K562 (cell line): ENCODE data around the gene AFG1L. TPM values are rescaled to one million over a fixed set of nuclear protein-coding genes. Genes with fewer than 3 reads are reported as not detected.

ENCODE experiments used
- ATAC-seq: fragments of 200-7000 bp; cut with Tn5 transposase; 3 replicates; pipeline ENCODE4 v1.9.1; 2020; ENCODE audit warnings: moderate library complexity
- BruUV-seq: library from RNA; stranded (reverse); fragments of 400-500 nt; replicated peaks from 2 replicates; lab custom pipeline; 2021; lab: Mats Ljungman, UMichigan
- CTCF ChIA-PET: fragments of 300-600 bp; formaldehyde crosslinking; extraction: SDS; loops from one replicate; lab custom pipeline; 2021; ENCODE audit warnings: low intra/inter-chr PET ratio; lab: Yijun Ruan, JAX
- POLR2A ChIA-PET: fragments of 300-600, 350-650 bp; sonication (Branson Sonifier 250); formaldehyde crosslinking; extraction: SDS; loops from one replicate; lab custom pipeline; 2021; ENCODE audit warnings: antibody characterized with exemption, inconsistent platforms; lab: Yijun Ruan, JAX
- DNase-seq, 4 experiments: peaks; one replicate each; pipeline versions ENCODE4 v3.0.0 to v3.0.0-alpha.2; 2011 to 2018; ENCODE audit warnings: low spot score in 3 of 4, mixed read lengths in 3 of 4; ENCODE audit errors: extremely low read depth in 1 of 4
- FAIRE-seq: peaks from 2 replicates; lab custom pipeline; 2011; peaks lifted over from hg19 to GRCh38; lab: Jason Lieb, UNC
- H2AFZ ChIP-seq: 2 replicates; pipeline ENCODE4 v1.6.0; 2011; ENCODE audit warnings: low read depth, low read length, control low read depth, inconsistent platforms
- H3K27ac ChIP-seq: fragments of 200-600 bp; 3 replicates; pipeline ENCODE4 v1.8.0; 2011; ENCODE audit warnings: low read depth, mild to moderate bottlenecking, control low read depth, inconsistent platforms, low read length, moderate library complexity, mixed read lengths; ENCODE audit errors: extremely low read depth
- H3K27me3 ChIP-seq, 2 experiments: fragments of 300-600 bp in 1 of 2; 2 replicates in 1 of 2; 3 replicates in 1 of 2; pipeline versions ENCODE4 v1.6.0 to v1.8.0; 2011; ENCODE audit warnings: inconsistent platforms in 2 of 2, low read length in 2 of 2, mild to moderate bottlenecking in 1 of 2, mixed read lengths in 1 of 2, moderate library complexity in 1 of 2; ENCODE audit not compliant: control insufficient read depth in 2 of 2, insufficient read depth in 2 of 2
- H3K36me3 ChIP-seq: fragments of 300-600 bp; 3 replicates; pipeline ENCODE4 v1.8.0; 2011; ENCODE audit warnings: mild to moderate bottlenecking, low read length, inconsistent platforms; ENCODE audit not compliant: control insufficient read depth, insufficient read depth
- H3K4me1 ChIP-seq, 2 experiments: fragments of 200-600 bp in 1 of 2; replicated peaks in 1 of 2; 2 replicates in 1 of 2; 3 replicates in 1 of 2; pipeline versions ENCODE4 v1.5.1 to v1.8.0; 2011; ENCODE audit warnings: inconsistent platforms in 2 of 2, low read length in 2 of 2, mild to moderate bottlenecking in 1 of 2, mixed read lengths in 1 of 2, moderate library complexity in 1 of 2; ENCODE audit not compliant: control insufficient read depth in 2 of 2, insufficient read depth in 2 of 2
- H3K4me2 ChIP-seq: 2 replicates; pipeline ENCODE4 v1.6.1; 2011; ENCODE audit warnings: low read length, control low read depth, inconsistent platforms, mixed read lengths; ENCODE audit not compliant: insufficient read depth
- H3K4me3 ChIP-seq: fragments of 200-600 bp; sonication (generic), shearing (Covaris generic); 2 replicates; pipeline ENCODE4 v1.5.1; 2016; ENCODE audit warnings: control low read depth, inconsistent platforms
- H3K79me2 ChIP-seq: fragments of 200-600 bp; 3 replicates; pipeline ENCODE4 v1.8.0; 2011; ENCODE audit warnings: low read length, inconsistent platforms; ENCODE audit not compliant: control insufficient read depth, insufficient read depth
- H3K9ac ChIP-seq, 2 experiments: 2 replicates each; pipeline versions ENCODE4 v1.6.0 to v1.6.1; 2011; ENCODE audit warnings: low read depth in 2 of 2, low read length in 2 of 2, control low read depth in 1 of 2, inconsistent platforms in 1 of 2, mild to moderate bottlenecking in 1 of 2, mixed read lengths in 1 of 2; ENCODE audit not compliant: insufficient read depth in 1 of 2
- H3K9me1 ChIP-seq: one replicate; pipeline ENCODE4 v1.6.0; 2011; ENCODE audit warnings: inconsistent platforms, mild to moderate bottlenecking, low read length, moderate library complexity; ENCODE audit not compliant: control insufficient read depth, insufficient read depth
- H3K9me3 ChIP-seq: replicated peaks from 2 replicates; pipeline ENCODE4 v1.5.1; 2011; ENCODE audit warnings: low read depth, low read length, inconsistent platforms; ENCODE audit not compliant: control insufficient read depth, insufficient read depth
- H4K20me1 ChIP-seq: replicated peaks from 2 replicates; pipeline ENCODE4 v1.6.1; 2011; ENCODE audit warnings: low read length, inconsistent platforms, mixed read lengths; ENCODE audit not compliant: control insufficient read depth, insufficient read depth
- BCOR ChIP-seq: fragments of 450-650 bp; IDR thresholded peaks from 2 replicates; pipeline ENCODE4 v1.6.1; 2016
- FOXJ2 ChIP-seq: fragments of 200-800 bp; sonication (Bioruptor generic); IDR thresholded peaks from 2 replicates; pipeline ENCODE4 v1.6.1; 2016; ENCODE audit warnings: missing genetic modification characterization, missing compliant biosample characterization
- KAT2B ChIP-seq: IDR thresholded peaks from one replicate; pipeline ENCODE4 v1.6.1; 2012; ENCODE audit warnings: low read depth, mild to moderate bottlenecking, control low read depth, inconsistent platforms, low read length, moderate library complexity
- MYC ChIP-seq, 2 experiments: fragments of 250-450 bp in 1 of 2; sonication (Bioruptor Pico) in 1 of 2; IDR thresholded peaks; 2 replicates each; pipeline versions ENCODE4 v1.5.1 to v1.6.1; 2012 to 2021; ENCODE audit warnings: low read depth in 2 of 2, borderline replicate concordance in 1 of 2, improper control_type of control experiment in 1 of 2, low read length in 1 of 2, mild to moderate bottlenecking in 1 of 2, moderate library complexity in 1 of 2
- POLR2AphosphoS2 ChIP-seq: IDR thresholded peaks from 2 replicates; pipeline ENCODE4 v1.6.1; 2012; ENCODE audit warnings: low read length, improper control_type of control experiment
- SMAD1 ChIP-seq: fragments of 150-350 bp; IDR thresholded peaks from 2 replicates; pipeline ENCODE4 v1.6.1; 2014; ENCODE audit warnings: low read length, low read depth; ENCODE audit not compliant: partially characterized antibody
- SREBF1 ChIP-seq: fragments of 150-350 bp; IDR thresholded peaks from 2 replicates; pipeline ENCODE4 v1.6.1; 2014; ENCODE audit warnings: antibody characterized with exemption, low read depth, low read length, borderline replicate concordance
- TAF1 ChIP-seq: IDR thresholded peaks from 2 replicates; pipeline ENCODE4 v1.6.1; 2011; ENCODE audit warnings: mild to moderate bottlenecking, low read length, moderate library complexity; ENCODE audit not compliant: insufficient read depth, control insufficient read depth, severe bottlenecking; ENCODE audit errors: extremely low read depth
- ZBTB40 ChIP-seq, 2 experiments: fragments of 450-650 bp in 1 of 2; sonication (generic) in 1 of 2; formaldehyde crosslinking in 1 of 2; IDR thresholded peaks; 2 replicates each; pipeline versions ENCODE4 v1.7.1 to v1.9.0; 2016 to 2022; ENCODE audit warnings: inconsistent platforms in 1 of 2, mild to moderate bottlenecking in 1 of 2, missing genetic modification reagents in 1 of 2
- ZNF507 ChIP-seq: conservative IDR thresholded peaks from 2 replicates; pipeline ENCODE4 v1.6.1; 2017; ENCODE audit warnings: missing genetic modification characterization, missing compliant biosample characterization
- ZZZ3 ChIP-seq: fragments of 450-650 bp; IDR thresholded peaks from 2 replicates; pipeline ENCODE4 v1.6.1; 2016; ENCODE audit warnings: antibody characterized with exemption, mild to moderate bottlenecking, moderate library complexity
- WGBS: fragments of 100-300 bp; shearing (Covaris generic); methylation state at CpG from one replicate; pipeline ENCODE4 v1.1.6; 2016; ENCODE audit warnings: low coverage, mixed read lengths; ENCODE audit not compliant: insufficient coverage; ENCODE audit errors: missing lambda C conversion rate; 5-methylcytosine and 5-hydroxymethylcytosine counted together
- in situ Hi-C: fragments of 300-500 bp; cut with MboI; formaldehyde crosslinking; loops from 4 replicates; pipeline ENCODE4 v1.15.0; 2018; ENCODE audit warnings: inconsistent platforms, mixed read lengths
- intact Hi-C: fragments of 100-400 bp; cut with micrococcal nuclease; formaldehyde crosslinking; loops from 2 replicates; pipeline ENCODE4 v1.14.2; 2022
- polyA plus RNA-seq, 8 experiments: library from polyadenylated mRNA; depleted of rRNA in 4 of 8; stranded (reverse) in 5 of 8; unstranded in 3 of 8; fragments of >200 nt; fragmentation: Nextera tagmentation in 2 of 8; fragmentation: Illumina TruSeq in 1 of 8; extraction: Ambion mirVana in 2 of 8; extraction: Trizol in 1 of 8; gene quantifications; 2 replicates each; pipeline versions ENCODE4 v1.2.1 to v1.2.3, GENCODE V29; 2011 to 2014; ENCODE audit warnings: inconsistent platforms in 1 of 8, missing spikeins in 1 of 8
- total RNA-seq, 7 experiments: library from RNA; depleted of rRNA in 6 of 7; stranded (reverse); fragments of >200 nt in 6 of 7; fragmentation: Illumina TruSeq in 2 of 7; extraction: Trizol in 2 of 7; gene quantifications; 2 replicates each; pipeline versions ENCODE4 v1.2.1 to v1.2.3, GENCODE V29; 2011 to 2021; ENCODE audit warnings: low replicate concordance in 1 of 7
- TF ChIP-seq, protein P1 (sequence below), 2 experiments: fragments of 450-650 bp; conservative IDR thresholded peaks; 2 replicates each; pipeline ENCODE4 v1.6.1; 2017; ENCODE audit warnings: mild to moderate bottlenecking in 2 of 2, moderate library complexity in 2 of 2

Gene AFG1L
- total and polyA plus RNA-seq, 9 of the 15 experiments (the other 6 are each of a cell fraction or from before 2014, with no cell fraction given) = 2.2 to 15.5 (median 5.8) TPM

DNA sequence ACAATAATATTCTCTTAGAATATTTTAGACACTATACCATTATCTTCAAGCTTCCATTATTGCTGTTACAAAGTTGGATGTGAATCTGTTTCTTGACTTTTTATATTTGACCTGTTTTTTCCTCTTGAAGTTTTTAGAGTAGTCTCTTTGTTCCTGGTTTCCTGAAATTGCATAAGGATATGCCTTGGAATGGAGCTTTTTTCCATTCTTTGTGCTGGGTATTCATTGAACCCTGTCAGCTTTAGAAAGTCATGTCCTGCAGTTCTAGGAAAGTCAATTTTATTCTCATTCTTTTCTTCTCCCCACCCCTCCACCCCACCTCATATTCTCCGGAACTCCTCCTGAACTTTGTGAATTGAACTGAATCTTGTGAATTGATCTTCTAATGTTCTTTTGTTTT is 173.5 kb downstream of the AFG1L start:
- no peaks in the 10 kb centered on the region for H3K27me3 ChIP-seq
- 67% methylated on average over 1 of the region's 1 CpG for WGBS
- no peaks in the 10 kb centered on the region; a peak in 1 of 5 replicates for H3K4me1 ChIP-seq
- no peak for ATAC-seq
- no peak overlapping the region for H3K4me2 ChIP-seq
- H3K79me2 ChIP-seq = no peaks in the 10 kb centered on the region
- H3K9me3 ChIP-seq = no peaks in the 10 kb centered on the region
- H3K36me3 ChIP-seq = no peaks in the 10 kb centered on the region
- in situ Hi-C loops = no loop called here
- ChIA-PET CTCF (no interaction called here), POLR2A (interaction anchor here (1.2 kb wide), 1 partner anchor 23 kb away, joined by 3 read pairs; no protein-coding TSS in a partner anchor)
- no TSS peak for BruUV-seq
- no peaks in the 10 kb centered on the region for H4K20me1 ChIP-seq
- H3K27ac ChIP-seq = no peak overlapping the region
- DNase-seq = no peak
- no peak overlapping the region for H3K4me3 ChIP-seq
- intact Hi-C loops = no loop called here
- H2AFZ ChIP-seq = no peak overlapping the region
- no peaks in the 10 kb centered on the region for H3K9me1 ChIP-seq
- FAIRE-seq = no peak
- H3K9ac ChIP-seq = no peak overlapping the region
- no peak for TF ChIP-seq ZZZ3
- TF ChIP-seq, protein P1, sequence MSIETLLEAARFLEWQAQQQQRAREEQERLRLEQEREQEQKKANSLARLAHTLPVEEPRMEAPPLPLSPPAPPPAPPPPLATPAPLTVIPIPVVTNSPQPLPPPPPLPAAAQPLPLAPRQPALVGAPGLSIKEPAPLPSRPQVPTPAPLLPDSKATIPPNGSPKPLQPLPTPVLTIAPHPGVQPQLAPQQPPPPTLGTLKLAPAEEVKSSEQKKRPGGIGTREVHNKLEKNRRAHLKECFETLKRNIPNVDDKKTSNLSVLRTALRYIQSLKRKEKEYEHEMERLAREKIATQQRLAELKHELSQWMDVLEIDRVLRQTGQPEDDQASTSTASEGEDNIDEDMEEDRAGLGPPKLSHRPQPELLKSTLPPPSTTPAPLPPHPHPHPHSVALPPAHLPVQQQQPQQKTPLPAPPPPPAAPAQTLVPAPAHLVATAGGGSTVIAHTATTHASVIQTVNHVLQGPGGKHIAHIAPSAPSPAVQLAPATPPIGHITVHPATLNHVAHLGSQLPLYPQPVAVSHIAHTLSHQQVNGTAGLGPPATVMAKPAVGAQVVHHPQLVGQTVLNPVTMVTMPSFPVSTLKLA (conservative IDR thresholded peaks at IDR 0.05) = no peak
- no peak for TF ChIP-seq POLR2AphosphoS2
- TF ChIP-seq KAT2B = no peak
- TF ChIP-seq BCOR = no peak
- no peak for TF ChIP-seq MYC (IDR thresholded peaks at IDR 0.05; ENCODE audit: low read depth, low read length)
- TF ChIP-seq MYC (CRISPR knock-in tag; IDR thresholded peaks at IDR 0.05; ENCODE audit: borderline replicate concordance, low read depth) = no peak
- TF ChIP-seq SMAD1 = no peak
- no peak for TF ChIP-seq ZBTB40 (IDR thresholded peaks at IDR 0.05)
- TF ChIP-seq ZBTB40 (CRISPR knock-in tag; IDR thresholded peaks at IDR 0.05) = no peak
- TF ChIP-seq TAF1 = no peak
- no peak for TF ChIP-seq ZNF507 (tag)
- no peak for TF ChIP-seq FOXJ2
- no peak for TF ChIP-seq SREBF1
